Adrenal gland (tissue), 5 donors: ENCODE data around the gene ERCC5.

Experiments used
- CTCF ChIP-seq, 6 experiments: fragments of 450-650 bp in 4 of 6; fragments of 200-600 bp in 2 of 6; sonication (generic) in 1 of 6; IDR thresholded peaks; 1 replicate in 5 of 6; 2 replicates in 1 of 6; pipeline versions ENCODE4 v1.5.1 to v1.8.0; 2016 to 2021; ENCODE audit warnings: antibody characterized with exemption in 6 of 6, mild to moderate bottlenecking in 2 of 6, moderate library complexity in 1 of 6
- POLR2A ChIP-seq, 2 donors: fragments of 450-650 bp; IDR thresholded peaks; one replicate each; pipeline ENCODE4 v1.6.1; 2017; ENCODE audit warnings: antibody characterized with exemption in 2 of 2, mild to moderate bottlenecking in 2 of 2, moderate library complexity in 1 of 2
- donor health status: DM: no; HTN: no; CAD: no.

- TF ChIP-seq CTCF (IDR thresholded peaks at IDR 0.05): no peak
- no peak for TF ChIP-seq POLR2A (IDR thresholded peaks at IDR 0.05)
Measured at GRCh38 chr13:102812611-102813287, 33.1 kb upstream of the ERCC5 start.
